GM19193 (cell line): ENCODE measurements around the gene UCK2.

Experiments
- POLR2A ChIP-seq: IDR thresholded peaks from 4 replicates; pipeline ENCODE4 v1.6.1; 2011; ENCODE audit not compliant: insufficient read depth, insufficient read length; ENCODE audit errors: extremely low read depth

The UCK2 gene

GRCh38 chr1:165827268-165828102 is at the start of gene UCK2:
Gene UCK2 (plus strand): TSS chr1:165827614. CDS start chr1:165827834, 220 bp downstream.
- peak; percentile 69 for TF ChIP-seq POLR2A

GRCh38 chr1:165787741-165788140 is 39.7 kb upstream of the UCK2 start:
- no peak for TF ChIP-seq POLR2A

- TF ChIP-seq POLR2A, result no peak
These were observed 33.5 kb upstream of the UCK2 start for GRCh38 chr1:165793951-165794350.

- TF ChIP-seq POLR2A, result no peak
These were observed 31.5 kb upstream of the UCK2 start for GRCh38 chr1:165795894-165796293.

- no peak for TF ChIP-seq POLR2A
These were observed 28.0 kb upstream of the UCK2 start for GRCh38 chr1:165799387-165799786.

- no peak for TF ChIP-seq POLR2A
These were observed 19.8 kb upstream of the UCK2 start for GRCh38 chr1:165807613-165808012.

GRCh38 chr1:165815725-165816124 is 11.7 kb upstream of the UCK2 start:
- no peak for TF ChIP-seq POLR2A

GRCh38 chr1:165816157-165816556 is 11.3 kb upstream of the UCK2 start:
- no peak for TF ChIP-seq POLR2A

- no peak for TF ChIP-seq POLR2A
These were observed 10.5 kb upstream of the UCK2 start for GRCh38 chr1:165816826-165817497.

GRCh38 chr1:165823552-165824268 is 3.7 kb upstream of the UCK2 start:
- TF ChIP-seq POLR2A, result no peak

- no peak for TF ChIP-seq POLR2A
These were observed 3.2 kb upstream of the UCK2 start for GRCh38 chr1:165824269-165824643.

GRCh38 chr1:165826565-165827267 is 698 bp upstream of the UCK2 start:
- no peak for TF ChIP-seq POLR2A

- TF ChIP-seq POLR2A, result peak; percentile 30
These were observed 772 bp downstream of the UCK2 start for GRCh38 chr1:165828103-165828668.

GRCh38 chr1:165828669-165829329 is 1.4 kb downstream of the UCK2 start:
- TF ChIP-seq POLR2A, result peak; percentile 38
